D721Med (cell line): ENCODE data around the gene VSIG10L.

Experiments used
- DNase-seq: peaks from one replicate; pipeline ENCODE4 v3.0.0; 2011; ENCODE audit warnings: low spot score; ENCODE audit not compliant: insufficient read length
- FAIRE-seq: peaks from 2 replicates; lab custom pipeline; 2011; peaks lifted over from hg19 to GRCh38; lab: Jason Lieb, UNC
- TF ChIP-seq, protein P1 (sequence below): IDR thresholded peaks from 2 replicates; pipeline ENCODE4 v1.5.1; 2012; ENCODE audit warnings: mild to moderate bottlenecking, control low read depth; ENCODE audit not compliant: insufficient read depth; ENCODE audit errors: missing control alignments

Gene VSIG10L

DNA sequence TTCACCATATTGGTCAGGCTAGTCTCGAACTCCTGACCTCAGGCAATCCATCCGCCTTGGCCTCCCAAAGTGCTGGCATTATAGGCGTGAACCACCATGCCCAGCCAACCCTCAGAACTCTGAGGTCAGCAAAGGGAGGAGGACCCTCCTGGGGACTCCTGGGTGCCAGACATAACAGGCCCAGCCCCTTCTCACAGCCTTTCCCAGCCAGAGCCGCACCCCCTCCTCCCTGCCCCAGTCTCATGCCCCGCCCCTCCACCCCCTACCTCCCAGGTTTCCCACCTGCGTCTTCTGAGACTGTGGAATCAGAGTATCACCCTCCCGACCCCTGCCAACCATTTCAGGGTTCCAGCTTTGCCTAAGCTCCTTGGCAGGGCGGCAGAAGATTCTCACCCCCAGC is 25.3 kb downstream of the VSIG10L start:
- TF ChIP-seq, protein P1, sequence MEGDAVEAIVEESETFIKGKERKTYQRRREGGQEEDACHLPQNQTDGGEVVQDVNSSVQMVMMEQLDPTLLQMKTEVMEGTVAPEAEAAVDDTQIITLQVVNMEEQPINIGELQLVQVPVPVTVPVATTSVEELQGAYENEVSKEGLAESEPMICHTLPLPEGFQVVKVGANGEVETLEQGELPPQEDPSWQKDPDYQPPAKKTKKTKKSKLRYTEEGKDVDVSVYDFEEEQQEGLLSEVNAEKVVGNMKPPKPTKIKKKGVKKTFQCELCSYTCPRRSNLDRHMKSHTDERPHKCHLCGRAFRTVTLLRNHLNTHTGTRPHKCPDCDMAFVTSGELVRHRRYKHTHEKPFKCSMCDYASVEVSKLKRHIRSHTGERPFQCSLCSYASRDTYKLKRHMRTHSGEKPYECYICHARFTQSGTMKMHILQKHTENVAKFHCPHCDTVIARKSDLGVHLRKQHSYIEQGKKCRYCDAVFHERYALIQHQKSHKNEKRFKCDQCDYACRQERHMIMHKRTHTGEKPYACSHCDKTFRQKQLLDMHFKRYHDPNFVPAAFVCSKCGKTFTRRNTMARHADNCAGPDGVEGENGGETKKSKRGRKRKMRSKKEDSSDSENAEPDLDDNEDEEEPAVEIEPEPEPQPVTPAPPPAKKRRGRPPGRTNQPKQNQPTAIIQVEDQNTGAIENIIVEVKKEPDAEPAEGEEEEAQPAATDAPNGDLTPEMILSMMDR = no peak
- FAIRE-seq = no peak
- no peak for DNase-seq

DNA sequence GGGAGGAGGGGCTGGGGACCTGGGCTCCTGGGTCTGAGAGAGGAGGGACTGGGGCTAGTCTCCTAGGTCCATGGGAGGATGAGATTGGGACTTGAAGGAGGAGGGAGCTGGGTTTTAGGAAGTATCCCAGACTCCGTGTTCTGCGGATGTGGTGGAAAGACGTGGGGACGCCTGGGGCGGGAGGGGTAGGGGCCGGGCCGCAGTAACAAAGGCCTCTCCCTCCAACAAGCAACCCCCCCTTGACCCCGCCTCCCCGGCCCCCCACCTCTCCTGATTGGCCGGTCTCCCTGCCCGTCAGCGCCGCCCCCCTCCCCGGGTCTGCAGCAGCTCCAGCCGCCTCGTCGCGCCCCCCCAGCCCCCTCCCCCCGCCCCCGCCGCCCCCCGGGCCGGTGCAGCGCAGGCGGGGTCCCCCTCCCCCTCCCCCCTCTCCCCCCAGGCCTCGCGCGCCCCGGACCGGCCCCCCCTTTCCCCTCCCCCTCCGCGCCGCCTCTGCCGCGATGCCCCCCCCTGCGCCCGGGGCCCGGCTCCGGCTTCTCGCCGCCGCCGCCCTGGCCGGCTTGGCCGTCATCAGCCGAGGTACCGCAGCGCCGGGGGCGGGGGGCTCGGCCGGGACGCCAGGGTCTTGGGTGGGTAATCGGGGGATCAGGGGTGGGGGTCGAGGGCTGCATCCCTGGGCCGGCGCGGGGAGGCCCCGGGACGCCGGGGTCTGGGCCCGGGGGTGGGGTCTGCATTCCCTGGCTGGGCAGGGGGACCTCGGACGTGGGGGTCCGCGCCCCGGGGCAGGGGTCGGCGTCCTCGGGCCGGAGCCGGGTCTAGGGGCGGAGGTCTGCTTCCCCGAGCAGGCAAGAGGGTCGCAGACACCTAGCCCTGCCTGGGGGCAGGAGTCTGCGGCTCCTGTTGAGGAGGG is 30.3 kb downstream of the VSIG10L start, which contains the start of gene IGLON5:
TSS of gene IGLON5 (plus strand) at position 294 of the 907 bp plus-strand sequence. CDS start at position 498, 204 bp downstream.
- FAIRE-seq = no peak
- TF ChIP-seq, protein P1 = no peak

DNA sequence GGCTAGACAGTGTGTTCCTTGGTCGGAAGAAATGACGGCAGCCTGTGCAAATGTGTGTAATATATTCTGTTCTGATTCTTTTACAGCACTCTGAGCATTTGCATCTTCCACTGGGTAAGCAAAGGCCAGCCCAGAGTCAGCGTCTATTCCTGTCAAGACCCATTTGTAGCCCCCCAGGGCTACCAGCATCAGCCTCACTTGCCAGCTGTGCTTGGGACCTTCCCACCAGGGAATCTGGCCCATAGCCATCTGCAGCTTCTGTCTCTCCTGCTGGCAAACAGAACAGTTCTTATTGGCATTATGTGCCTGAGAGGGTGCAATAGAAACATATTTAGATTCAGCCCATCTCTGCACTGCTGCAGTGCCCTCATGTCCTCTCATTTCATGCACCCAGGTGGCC is 36.5 kb downstream of the VSIG10L start:
- TF ChIP-seq, protein P1 = no peak
- FAIRE-seq = no peak
- DNase-seq = no peak

More for the DNA sequence above, 30.3 kb downstream of the VSIG10L start, which contains the start of gene IGLON5:
- DNase-seq = peak; percentile 88

GRCh38 chr19:51301266-51301665 is 40.7 kb downstream of the VSIG10L start:
- TF ChIP-seq, protein P1 = no peak
- no peak for DNase-seq
- FAIRE-seq = no peak

- FAIRE-seq (no peak), DNase-seq (no peak)
- TF ChIP-seq, protein P1 = no peak
These were observed 44.5 kb downstream of the VSIG10L start for GRCh38 chr19:51297406-51297805.

DNA sequence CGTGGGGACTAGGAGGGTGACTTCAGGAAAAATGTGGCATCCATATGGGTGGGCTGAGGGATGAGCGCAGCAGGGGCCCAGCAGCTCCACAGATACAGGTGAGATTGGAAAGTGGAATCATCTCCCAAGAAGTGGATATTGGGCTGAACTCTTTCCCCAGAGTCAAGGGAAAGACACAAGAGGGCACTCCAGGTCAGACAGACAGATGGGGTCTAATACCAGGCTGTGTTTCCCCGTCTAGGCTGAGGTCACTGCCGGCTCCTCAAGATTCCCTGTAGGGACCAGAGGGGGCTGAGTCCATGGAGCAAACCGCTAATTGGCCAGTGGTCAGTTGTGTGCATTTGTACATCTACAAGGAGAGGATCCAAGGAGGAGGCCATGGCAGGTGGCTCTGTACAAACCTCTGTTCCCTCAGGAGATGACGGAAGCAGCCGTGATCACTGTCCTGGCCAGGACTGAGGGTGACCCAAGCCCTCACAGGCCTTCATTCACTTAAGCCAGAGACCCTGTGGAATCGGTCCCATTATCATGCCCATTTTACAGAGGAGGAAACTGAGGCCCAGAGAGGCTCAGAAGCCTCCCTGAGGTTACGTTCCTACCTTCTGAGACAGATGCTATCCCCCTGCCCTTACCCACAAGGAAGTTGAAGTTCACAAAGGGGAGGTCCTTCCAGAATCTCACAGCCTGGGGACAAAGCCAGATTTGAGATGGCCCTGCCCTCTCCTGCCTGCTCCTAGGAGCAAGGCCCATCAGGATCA is 45.4 kb downstream of the VSIG10L start:
- no peak for DNase-seq

More for the DNA sequence above, 45.4 kb downstream of the VSIG10L start:
- TF ChIP-seq, protein P1 = no peak
- FAIRE-seq = no peak
